Activated CD4-positive, alpha-beta T cell treated with anti-CD3 and anti-CD28 coated beads, Interleukin-2, amount 50 U/mL, for 1 hour (primary cell): ENCODE results near the gene TMPO.
A peak's percentile ranks its signal among the peaks of the same experiment; 100 is the strongest.
"Not testable (repeated sequence)": the region's sequence is repeated elsewhere in the genome, so short reads cannot be mapped to it uniquely, and the experiment has no call there.

Experiments used
- DNase-seq: peaks from one replicate; pipeline ENCODE4 v3.0.0-alpha.2; 2020

Gene TMPO

GRCh38 chr12:98515287-98516110 is at the start of gene TMPO:
Gene TMPO, plus strand, starts transcription at chr12:98515590. Its CDS starts 278 bp downstream, at chr12:98515868.
- peak; percentile 93 for DNase-seq

DNA sequence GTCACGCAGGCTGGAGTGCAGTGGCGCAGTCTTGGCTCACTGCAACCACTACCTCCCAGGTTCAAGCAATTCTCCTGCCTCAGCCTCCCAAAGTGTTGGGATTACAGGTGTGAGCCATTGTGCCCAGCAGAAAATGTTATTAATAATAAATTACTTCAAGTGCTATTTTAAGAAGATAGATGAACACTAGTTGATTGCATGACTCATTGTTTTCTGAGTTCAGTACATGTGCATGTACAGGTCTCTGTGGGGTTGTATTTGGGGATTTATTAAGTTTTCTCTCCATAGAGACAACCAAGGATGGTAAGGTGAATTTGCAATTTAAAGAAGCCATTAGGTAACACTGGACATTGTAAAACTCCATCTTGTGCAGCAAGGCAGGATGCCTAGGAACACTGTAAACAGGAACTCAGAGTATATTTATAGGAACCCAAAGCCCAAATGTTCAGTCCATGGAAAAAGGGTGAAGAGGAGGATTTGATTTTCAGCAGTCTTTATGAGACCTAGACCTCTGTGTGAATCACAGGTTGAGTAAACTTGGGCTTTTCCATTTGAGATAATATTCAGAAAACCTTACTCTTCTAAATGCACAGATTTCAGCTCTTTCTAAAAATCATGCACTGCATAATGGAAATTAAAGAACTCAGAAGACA is 49.3 kb upstream of the TMPO start:
- DNase-seq = no peak

DNA sequence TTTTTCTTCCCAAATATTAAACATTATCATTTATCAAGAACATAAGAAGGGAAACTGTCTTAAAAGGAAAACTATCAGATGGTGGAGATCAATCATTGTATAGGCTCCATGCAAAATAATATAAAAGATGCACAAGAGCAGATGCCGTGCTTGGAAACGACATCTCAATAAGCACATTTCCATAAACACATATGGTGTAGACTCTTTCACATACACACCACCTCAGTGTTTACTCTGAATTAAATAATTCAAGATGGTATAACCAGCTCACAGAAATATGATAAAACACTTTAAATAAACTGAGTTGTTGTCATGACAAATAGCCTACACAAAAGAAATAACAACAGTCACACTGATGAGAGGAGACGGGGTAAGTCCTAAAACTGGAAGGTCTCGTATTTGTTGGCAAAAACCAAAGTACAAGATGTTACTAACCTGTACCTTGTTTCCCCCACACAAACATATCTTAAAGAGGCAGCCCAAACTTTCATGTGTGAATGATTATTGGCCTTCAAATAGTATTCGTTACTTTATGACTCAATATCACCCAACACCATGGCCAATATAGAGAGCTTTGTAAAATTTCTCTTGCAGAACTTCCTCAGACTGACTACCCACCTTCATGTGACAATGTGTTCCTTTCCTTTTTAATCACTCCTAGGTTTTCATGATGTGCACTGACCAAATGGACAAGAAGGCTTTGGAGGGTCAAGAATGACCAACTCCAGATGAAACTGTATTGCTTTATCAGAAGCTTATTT is 48.6 kb upstream of the TMPO start:
- DNase-seq = no peak

GRCh38 chr12:98469109-98469508 is 46.3 kb upstream of the TMPO start:
- no peak for DNase-seq

DNA sequence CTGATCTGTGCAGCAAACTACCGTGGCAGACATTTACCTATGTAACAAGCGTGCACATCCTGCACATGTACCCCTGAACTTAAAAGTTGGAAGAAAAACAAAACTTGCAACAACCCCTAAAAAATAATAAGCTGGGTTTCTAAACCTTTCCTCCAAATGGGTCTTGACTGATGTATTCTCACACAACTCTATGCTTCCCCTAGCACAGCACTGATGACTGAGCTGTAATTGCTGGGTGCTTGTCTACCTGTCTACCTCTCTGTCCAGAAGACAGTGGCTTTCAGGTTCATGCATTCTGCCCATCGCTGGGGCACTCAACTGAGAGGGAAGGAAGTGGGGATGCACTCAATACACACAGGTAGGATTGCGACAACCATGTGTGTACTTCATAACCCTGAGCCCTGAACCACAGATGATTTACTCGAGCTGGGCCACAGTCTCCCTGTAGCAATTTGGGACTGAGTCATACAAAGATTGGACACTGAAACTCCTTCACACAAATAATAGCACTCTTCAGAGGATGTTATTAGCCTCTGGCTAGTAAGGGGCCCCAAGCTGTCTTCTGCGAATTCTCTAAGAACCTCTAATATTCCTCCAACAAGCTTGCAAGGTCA is 44.8 kb upstream of the TMPO start:
- no peak for DNase-seq

- no peak for DNase-seq
Measured at GRCh38 chr12:98471085-98471484, 44.3 kb upstream of the TMPO start.

DNA sequence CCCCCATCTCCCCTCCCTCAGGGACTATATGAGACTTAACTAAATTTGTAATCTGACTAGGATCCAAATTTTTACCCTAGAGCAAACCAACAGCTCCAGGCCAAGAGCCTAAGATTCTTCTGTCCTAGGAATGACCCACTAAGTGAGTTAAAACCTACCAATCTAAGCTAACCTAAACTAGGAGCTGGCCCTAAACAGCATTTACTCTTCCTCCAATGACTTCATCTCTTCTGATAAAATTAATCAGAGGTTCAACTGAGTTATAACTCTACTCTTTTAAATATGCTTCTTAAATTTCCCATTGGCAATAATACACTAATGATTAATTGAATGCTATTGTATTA is 39.9 kb upstream of the TMPO start:
- no peak for DNase-seq

GRCh38 chr12:98478606-98479005 is 36.8 kb upstream of the TMPO start:
- no peak for DNase-seq

- no peak for DNase-seq
Measured at GRCh38 chr12:98483621-98484503, 31.5 kb upstream of the TMPO start.

GRCh38 chr12:98485792-98486340 is 29.5 kb upstream of the TMPO start:
- no peak for DNase-seq

GRCh38 chr12:98488416-98488815 is 27.0 kb upstream of the TMPO start:
- not testable (repeated sequence) for DNase-seq

DNA sequence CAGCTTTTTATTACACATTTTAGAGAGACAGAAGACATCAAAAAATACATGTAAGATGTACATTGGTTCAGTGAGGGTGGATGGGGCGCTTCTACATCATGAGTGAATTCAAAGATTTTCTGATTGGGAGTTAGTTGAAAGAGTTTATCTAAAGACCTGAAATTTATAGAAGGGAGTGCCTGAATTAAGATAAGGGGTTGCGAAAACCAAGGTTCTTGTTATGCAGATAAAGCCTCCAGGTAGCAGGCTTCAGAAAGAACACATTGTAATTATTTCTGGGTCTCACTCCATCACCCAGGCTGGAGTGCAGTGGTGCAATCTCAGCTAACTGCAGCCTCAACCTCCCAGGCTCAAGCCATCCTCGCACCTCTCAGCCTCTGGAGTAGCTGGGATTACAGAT is 26.2 kb upstream of the TMPO start:
- no peak for DNase-seq

GRCh38 chr12:98490501-98491453 is 24.6 kb upstream of the TMPO start:
- peak; percentile 83 for DNase-seq

GRCh38 chr12:98492580-98493140 is 22.7 kb upstream of the TMPO start:
- no peak for DNase-seq

- not testable (repeated sequence) for DNase-seq
Measured at GRCh38 chr12:98501266-98501629, 14.1 kb upstream of the TMPO start.

DNA sequence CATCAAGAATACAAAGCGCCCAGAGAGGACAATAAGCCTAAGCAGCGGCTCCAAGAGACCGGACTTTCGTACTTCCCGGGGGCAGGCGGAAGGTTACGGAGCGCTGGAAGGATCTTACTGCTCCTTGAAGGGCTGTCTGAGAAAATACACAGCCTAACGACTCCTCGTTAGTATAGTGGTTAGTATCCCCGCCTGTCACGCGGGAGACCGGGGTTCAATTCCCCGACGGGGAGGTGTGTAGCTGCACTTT is 12.1 kb upstream of the TMPO start:
- peak; percentile 81 for DNase-seq

DNA sequence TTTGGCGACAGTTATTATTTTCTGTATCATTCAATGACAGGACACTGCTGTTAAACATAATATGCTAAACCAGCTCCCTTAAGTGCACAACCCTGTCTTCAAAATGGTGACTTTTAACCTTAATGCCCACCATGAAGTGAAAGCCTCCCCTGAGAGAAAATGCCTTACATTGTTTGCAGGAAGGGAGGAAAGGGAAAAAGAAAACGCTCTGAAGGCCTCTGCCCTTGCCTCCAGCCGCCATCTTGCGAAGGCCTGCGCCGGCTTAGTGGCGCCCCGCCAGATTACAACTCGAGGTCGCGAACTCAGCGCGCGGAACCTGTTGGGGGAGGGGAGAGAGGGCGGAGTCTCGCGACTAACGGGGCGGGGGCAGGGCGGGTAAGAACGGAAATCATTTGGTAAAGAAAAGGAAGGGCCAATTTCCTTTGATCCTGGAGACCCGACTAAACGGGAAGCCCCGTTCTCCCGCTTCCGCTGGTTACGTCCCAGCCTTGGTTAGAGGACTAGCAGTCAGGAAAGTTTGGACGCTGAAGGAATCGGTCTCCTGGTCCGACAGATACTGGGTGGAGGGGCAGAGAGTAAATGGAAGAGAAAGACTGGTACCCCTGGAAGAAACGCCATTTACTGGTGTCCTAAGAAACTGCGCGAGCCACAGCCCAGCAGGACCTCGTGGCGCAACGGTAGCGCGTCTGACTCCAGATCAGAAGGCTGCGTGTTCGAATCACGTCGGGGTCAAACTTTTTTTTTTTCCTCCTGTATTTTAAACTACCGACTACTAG is 11.6 kb upstream of the TMPO start:
- DNase-seq = peak; percentile 94

GRCh38 chr12:98504368-98504617 is 11.1 kb upstream of the TMPO start:
- no peak for DNase-seq

DNA sequence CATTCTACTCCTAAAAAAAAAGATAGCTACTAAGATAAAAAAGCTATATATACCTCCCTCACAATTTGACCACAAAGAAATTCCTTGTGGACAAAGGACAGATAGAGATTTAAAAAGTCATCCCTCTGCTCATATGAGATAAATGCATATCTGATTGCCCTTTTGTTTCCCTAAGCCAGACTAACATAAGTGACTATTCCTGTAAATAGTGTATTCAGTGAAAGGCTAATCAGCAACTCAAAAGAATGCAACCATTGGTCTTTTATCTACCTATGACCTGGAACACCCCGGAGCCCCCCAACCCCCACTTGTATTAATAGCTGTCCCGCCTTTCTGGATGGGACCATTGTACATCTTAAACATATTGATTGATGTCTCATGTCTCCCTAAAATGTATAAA is 6.3 kb upstream of the TMPO start:
- no peak for DNase-seq

DNA sequence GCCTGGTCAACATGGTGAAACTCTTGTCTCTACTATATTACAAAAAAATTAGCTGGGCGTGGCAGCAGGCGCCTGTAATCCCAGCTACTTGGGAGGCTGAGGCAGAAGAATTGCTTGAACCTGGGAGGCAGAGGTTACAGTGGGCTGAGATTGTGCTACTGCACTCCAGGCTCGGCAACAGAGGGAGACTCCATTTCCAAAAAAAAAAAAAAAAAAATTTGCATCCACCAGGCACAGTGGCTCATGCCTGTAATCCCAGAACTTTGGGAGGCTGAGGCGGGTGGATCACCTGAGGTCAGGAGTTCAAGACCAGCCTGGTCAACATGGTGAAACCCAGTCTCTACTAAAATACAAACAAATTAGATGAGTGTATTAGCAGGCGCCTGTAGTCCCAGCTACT is 3.6 kb upstream of the TMPO start:
- not testable (repeated sequence) for DNase-seq
